OCI-LY7 (cell line): ENCODE measurements around the gene MRPL41.

Experiments used
- CTCF ChIP-seq: fragments of 200-600 bp; sonication (generic); conservative IDR thresholded peaks from 2 replicates; pipeline ENCODE4 v1.5.1; 2014; ENCODE audit warnings: mild to moderate bottlenecking, antibody characterized with exemption, low read length, moderate library complexity, mixed read lengths
- EZH2phosphoT487 ChIP-seq: fragments of 200-600 bp; sonication (generic); IDR thresholded peaks from 2 replicates; pipeline ENCODE4 v1.6.1; 2018; ENCODE audit warnings: low read depth, borderline replicate concordance, mild to moderate bottlenecking, mixed run types, antibody characterized with exemption, low read length, moderate library complexity, mixed read lengths

- TF ChIP-seq CTCF (no peak), EZH2phosphoT487 (no peak)
These were observed 6.6 kb upstream of the MRPL41 start for GRCh38 chr9:137545123-137545522.
